HG03460 (cell line): ENCODE results near the gene SLC28A3.

Experiments
- ATAC-seq: cut with Tn5 transposase; IDR thresholded peaks from one replicate; pipeline ENCODE4 v1.9.1; 2021; ENCODE audit not compliant: unreplicated experiment

Gene SLC28A3

GRCh38 chr9:84343111-84343521 is 2.6 kb upstream of the SLC28A3 start:
- ATAC-seq: no peak

- ATAC-seq: no peak
Observed at GRCh38 chr9:84339962-84340361, 596 bp downstream of the SLC28A3 start.

DNA sequence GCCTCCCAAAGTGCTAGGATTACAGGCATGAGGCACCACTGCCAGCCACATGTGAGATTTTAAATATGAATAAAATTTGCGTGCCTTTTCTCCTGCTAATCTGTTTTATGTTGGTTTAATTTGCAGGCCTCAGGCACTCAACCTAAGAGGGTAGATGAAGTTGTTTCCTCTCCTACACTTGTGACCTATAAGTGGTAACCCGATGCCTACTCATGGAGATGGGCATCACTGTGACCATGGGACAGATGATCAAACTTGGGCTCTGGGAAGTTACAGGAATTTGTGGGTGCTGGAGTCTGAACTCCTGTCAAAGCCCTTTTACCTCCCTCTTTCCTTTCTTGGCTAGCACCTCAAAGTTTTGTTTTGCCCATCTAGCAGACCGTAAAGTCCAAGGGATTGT is 1.1 kb downstream of the SLC28A3 start:
- no peak for ATAC-seq

DNA sequence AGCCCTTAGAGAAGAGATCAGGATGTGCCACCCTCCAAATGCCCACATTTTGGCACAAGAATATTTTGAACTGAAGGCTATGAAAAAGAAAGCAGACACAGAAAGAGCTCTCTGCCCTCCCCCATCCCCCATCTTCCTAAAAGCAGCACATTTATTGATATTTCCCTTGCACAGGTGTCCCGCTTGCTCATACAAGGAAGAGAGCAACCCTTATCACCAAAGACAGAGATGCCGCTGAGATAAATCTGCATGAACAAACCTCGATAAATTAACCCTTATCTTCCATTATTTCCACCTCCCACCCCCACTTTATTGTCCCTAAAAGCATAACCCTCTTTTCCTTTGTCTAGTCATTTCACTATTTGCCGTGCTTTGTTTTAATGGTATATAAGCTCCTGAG is 1.8 kb downstream of the SLC28A3 start:
- no peak for ATAC-seq

DNA sequence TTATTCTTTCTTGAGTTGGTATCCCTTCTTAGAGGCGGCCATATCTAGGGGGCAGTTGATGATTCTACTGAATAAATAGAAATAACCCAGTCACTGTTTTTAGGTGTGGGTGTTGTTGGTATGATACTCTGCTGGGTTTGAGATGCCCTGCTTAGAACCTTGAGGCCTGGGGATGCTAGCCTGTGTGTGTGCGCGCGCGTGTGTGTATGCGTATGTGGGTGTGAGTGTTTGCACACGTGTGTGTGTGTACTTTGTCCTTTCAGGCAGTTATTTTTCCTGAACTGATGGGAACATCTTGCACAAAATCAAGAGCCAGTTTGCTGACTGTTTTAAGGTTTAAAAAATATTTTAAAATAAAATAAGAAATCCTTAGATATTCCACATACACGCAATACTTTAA is 3.3 kb downstream of the SLC28A3 start:
- no peak for ATAC-seq

DNA sequence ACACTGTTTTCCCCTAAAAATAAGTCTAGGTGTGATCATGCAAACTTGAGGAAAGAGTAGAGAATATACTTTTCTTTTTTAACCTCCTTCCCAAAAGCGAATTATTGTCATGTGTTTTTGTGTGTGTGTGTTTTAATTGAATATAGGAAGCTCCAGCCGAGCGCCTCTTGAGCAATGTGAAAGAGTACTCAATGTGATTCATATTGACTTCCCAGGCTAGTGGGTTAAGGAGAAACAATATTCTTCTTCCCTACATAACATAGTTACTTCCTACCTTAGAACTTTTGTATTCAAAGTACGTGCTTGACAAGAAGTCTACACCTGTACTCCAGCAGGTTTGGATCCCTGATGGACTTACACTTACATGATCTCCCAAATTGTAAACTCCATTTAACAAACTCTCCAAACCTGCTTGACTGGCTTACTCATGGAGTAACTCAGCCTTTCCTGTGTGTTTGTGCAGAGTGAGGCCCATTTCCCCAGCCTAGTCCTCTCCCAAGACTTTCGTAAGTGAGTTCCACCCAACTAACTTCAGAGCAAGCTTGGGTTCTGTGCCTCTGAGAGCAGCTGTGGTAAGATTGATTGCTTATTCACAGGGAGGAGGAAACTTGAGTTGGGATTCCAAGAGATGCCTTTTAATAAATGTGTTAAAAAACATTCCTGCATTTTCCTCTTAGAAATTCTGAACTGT is 9.3 kb downstream of the SLC28A3 start:
- ATAC-seq: no peak

- no peak for ATAC-seq
Observed at GRCh38 chr9:84330246-84330645, 10.3 kb downstream of the SLC28A3 start.

DNA sequence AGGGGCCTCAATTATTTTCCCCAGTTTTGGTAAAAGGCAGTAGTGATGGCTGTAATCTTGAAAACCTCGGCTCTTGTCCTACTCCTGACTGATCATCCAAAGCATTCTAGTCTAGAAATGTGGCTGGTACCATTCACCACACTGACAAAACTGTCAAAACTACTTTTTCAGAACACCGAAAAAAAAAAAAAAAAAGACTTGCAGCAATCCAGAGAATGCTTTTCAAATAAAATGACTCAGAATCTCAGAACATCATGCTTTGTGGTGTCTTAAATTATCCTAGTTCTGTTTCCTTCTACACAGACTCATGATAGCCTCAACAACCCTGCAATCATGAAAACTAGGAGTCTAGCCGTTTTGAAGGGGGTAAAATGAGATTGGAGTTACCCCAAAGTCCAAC is 13.4 kb downstream of the SLC28A3 start:
- no peak for ATAC-seq

- ATAC-seq: no peak
Observed at GRCh38 chr9:84325347-84325973, 15.1 kb downstream of the SLC28A3 start.

GRCh38 chr9:84324811-84325210 is 15.7 kb downstream of the SLC28A3 start:
- no peak for ATAC-seq

- ATAC-seq: no peak
Observed at GRCh38 chr9:84323858-84324257, 16.7 kb downstream of the SLC28A3 start.

GRCh38 chr9:84322828-84323227 is 17.7 kb downstream of the SLC28A3 start:
- no peak for ATAC-seq

DNA sequence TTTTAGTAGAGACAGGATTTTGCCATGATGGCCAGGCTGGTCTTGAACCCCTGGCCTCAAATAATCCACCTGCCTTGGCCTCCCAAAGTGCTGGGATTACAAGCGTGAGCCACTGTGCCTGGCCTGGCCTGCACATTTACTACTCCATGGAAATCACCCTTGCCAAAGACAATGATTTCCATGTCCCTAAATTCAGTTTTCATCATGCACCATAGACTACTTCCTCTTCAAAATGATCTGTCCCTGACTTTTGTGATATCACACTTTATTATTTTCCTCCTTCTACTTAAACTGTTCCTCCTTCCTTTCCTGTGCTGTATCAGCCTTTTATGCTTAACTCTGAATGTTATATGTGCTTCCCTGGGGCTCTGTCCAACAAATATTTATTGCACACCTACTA is 20.3 kb downstream of the SLC28A3 start:
- ATAC-seq: no peak

- ATAC-seq: no peak
Observed at GRCh38 chr9:84319632-84320031, 20.9 kb downstream of the SLC28A3 start.

DNA sequence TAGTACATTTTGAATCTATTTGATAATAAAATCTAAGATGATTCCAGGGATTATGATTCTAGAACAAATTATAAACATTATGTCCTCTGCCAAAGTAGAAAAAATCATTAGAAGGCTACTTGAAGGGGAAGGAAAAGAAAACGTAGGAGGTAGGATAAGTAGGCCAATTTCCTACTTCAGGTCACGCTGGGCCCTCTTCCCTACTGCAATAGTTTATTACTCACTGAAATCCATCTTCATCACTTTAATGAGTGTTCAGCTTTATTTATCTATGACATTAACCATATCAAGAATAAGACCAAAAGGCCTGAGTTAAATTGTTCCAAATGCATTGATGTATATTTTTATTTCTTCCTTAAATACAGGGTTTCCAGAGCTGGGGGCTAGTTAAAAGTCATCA is 21.6 kb downstream of the SLC28A3 start:
- no peak for ATAC-seq

DNA sequence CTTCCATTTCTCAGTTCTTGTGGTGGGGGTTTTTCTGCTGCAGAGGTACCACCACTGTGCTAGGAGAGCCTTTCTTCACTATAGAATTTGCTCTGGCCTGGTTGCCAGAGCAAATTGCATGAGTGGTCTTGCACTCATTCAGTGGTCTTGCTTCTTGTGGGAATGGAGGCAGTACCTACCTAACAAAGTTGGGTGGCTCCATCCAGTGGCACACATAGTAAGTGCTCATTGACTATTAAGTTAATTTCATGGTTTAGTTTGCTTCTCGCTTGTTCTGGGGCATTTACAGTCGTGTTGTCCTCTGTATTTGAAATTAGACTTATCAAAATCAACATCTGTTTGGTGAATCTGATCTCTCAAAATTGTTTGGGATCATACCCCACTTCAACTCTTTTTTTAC is 23.0 kb downstream of the SLC28A3 start:
- ATAC-seq: no peak

- peak; percentile 66 for ATAC-seq
Observed at GRCh38 chr9:84315278-84315877, 25.2 kb downstream of the SLC28A3 start.

- ATAC-seq: no peak
Observed at GRCh38 chr9:84314306-84314705, 26.3 kb downstream of the SLC28A3 start.

DNA sequence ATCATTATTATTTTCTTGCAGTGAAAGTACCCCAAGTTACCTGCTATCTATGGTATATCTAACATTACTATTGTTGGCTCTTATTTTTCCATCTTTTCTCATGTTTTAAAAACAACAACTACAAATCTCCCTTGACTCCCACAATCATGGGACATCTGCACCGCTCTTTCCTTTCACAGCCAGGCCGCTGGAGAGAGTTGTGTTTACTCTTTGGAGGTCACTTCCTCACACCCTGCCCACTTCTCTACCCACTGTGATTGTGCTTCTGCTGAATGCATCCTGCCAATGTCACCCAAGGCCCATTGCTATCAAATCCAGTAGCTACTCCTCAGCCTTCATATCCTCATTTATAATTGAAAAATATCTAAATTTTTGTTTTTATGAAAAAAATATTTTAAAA is 29.7 kb downstream of the SLC28A3 start:
- ATAC-seq: no peak

GRCh38 chr9:84305497-84306131 is 34.9 kb downstream of the SLC28A3 start:
- ATAC-seq: no peak

DNA sequence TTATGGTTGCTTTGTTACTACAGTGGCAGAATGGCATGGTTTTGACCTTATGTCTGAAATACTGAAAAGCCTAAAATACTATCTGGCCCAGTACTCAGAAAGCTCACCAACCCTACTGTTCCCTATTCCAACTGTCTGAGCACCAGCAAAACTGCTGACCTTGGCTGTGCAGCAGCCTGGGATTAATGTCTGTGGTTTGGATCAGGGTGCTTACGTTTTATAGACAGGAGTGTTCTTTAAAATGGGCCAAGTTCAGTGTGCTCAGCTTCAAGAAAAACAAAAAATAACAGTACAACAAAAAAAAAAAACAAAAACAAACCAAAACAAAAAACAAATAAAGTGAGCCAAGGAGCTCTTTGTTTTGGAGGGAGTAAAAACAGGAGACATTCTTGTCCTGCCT is 36.4 kb downstream of the SLC28A3 start:
- no peak for ATAC-seq

- no peak for ATAC-seq
Observed at GRCh38 chr9:84303061-84303460, 37.5 kb downstream of the SLC28A3 start.
